Measurements from ENCODE around the gene RNF212.
A peak's percentile ranks its signal among the peaks of the same experiment; 100 is the strongest.

Gene RNF212

GRCh38 chr4:1075809-1076699 is 37.3 kb downstream of the RNF212 start:
- DNase-seq (ENCODE audit: low spot score): no peak
- TF ChIP-seq, protein P1, sequence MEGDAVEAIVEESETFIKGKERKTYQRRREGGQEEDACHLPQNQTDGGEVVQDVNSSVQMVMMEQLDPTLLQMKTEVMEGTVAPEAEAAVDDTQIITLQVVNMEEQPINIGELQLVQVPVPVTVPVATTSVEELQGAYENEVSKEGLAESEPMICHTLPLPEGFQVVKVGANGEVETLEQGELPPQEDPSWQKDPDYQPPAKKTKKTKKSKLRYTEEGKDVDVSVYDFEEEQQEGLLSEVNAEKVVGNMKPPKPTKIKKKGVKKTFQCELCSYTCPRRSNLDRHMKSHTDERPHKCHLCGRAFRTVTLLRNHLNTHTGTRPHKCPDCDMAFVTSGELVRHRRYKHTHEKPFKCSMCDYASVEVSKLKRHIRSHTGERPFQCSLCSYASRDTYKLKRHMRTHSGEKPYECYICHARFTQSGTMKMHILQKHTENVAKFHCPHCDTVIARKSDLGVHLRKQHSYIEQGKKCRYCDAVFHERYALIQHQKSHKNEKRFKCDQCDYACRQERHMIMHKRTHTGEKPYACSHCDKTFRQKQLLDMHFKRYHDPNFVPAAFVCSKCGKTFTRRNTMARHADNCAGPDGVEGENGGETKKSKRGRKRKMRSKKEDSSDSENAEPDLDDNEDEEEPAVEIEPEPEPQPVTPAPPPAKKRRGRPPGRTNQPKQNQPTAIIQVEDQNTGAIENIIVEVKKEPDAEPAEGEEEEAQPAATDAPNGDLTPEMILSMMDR (IDR thresholded peaks at IDR 0.05; ENCODE audit: extremely low read depth, missing control alignments): no peak

DNA sequence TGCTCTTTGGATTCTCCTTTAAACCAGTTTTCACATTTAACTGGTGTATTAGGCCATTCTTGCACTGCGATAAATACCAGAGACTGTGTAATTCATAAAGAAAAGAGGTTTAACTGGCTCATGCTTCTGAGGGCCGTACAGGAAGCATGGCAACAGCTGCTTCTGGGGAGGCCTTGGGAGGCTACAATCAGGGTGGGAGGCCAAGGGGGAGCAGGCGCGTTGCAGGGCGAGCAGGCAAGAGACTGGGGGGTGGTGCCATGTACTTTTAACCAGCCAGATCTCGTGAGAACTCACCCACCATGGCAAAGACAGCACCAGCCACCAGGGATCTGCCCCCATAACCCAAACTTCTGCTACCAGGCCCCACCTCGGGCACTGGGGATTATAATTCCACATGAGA is 38.1 kb downstream of the RNF212 start:
- DNase-seq (ENCODE audit: low spot score): no peak
- TF ChIP-seq, protein P1 (IDR thresholded peaks at IDR 0.05; ENCODE audit: extremely low read depth, missing control alignments): no peak

DNA sequence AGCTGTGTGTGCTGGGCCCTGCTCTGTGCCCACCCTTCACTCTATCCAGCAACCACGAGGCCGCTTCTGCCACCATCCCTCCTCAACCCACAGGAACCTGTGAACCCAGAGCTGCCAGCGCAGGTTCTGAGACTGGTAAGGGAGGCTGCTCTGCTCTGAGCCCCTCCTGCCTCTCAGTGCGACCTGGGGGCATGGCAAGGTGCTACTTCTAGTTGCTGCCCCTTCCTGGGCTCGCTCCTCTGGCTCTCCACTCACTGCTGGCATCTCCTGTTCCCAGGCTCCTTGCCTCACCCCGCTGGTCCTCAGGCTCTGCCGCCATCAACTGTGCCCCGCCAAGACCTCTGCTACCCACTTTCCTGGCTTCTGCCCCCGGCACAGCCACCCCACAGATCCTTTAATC is 39.3 kb downstream of the RNF212 start:
- TF ChIP-seq, protein P1 (IDR thresholded peaks at IDR 0.05; ENCODE audit: extremely low read depth, missing control alignments): no peak
- DNase-seq (ENCODE audit: low spot score): no peak

- DNase-seq (ENCODE audit: low spot score): peak; percentile 74
- TF ChIP-seq, protein P1 (IDR thresholded peaks at IDR 0.05; ENCODE audit: extremely low read depth, missing control alignments): peak; percentile 73
These were observed 40.4 kb downstream of the RNF212 start for GRCh38 chr4:1072830-1073446.

DNA sequence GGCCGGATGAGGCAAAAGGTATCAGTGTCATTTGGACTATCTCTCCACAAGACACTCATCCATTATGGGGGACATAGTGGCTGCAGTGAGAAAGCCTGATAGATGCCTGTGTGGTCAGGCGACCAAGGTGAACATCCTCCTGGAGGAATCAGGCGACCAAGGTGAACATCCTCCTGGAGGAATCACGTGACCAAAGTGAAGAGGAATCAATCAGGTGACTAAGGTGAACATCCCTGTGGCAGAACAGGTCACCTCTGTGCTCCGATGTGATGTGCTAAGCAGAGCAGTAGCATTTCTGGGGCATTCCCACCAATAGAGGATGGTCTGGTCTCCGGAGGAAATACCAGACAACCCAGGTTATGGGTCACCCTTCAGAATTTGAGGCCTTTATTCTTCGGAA is 44.0 kb downstream of the RNF212 start:
- TF ChIP-seq, protein P1 (IDR thresholded peaks at IDR 0.05; ENCODE audit: extremely low read depth, missing control alignments): no peak
- DNase-seq (ENCODE audit: low spot score): no peak

GRCh38 chr4:1065732-1066131 is 47.6 kb downstream of the RNF212 start:
- no peak for DNase-seq (ENCODE audit: low spot score)
- TF ChIP-seq, protein P1 (IDR thresholded peaks at IDR 0.05; ENCODE audit: extremely low read depth, missing control alignments): no peak

DNA sequence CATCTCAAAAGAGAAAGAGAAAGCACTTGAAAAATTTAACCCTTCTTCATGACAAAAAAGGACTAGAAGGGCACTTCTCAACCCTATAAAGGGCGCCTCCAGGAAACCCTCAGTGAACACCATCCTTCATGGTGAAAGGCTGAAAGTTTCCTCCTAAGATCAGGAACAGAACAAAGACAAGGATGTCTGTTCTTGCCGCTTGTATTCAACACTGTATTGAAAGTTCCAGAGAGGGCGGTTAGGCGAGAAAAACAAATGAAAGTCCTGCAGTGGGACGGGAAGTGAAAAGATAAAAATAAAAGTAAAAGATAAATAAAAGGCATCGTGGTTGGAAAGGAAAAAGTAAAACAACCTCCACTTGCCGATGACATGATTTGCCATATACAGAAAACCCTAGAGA is 50.9 kb downstream of the RNF212 start:
- TF ChIP-seq, protein P1 (IDR thresholded peaks at IDR 0.05; ENCODE audit: extremely low read depth, missing control alignments): no peak
- DNase-seq (ENCODE audit: low spot score): no peak
